ENCODE data around the gene FAM222A. TPM values are rescaled to one million over a fixed set of nuclear protein-coding genes. Genes with fewer than 3 reads are reported as not detected.

Gene FAM222A
- total RNA-seq, 1 donor from 2014 or later, result 0.73 TPM

- Mint-ChIP-seq H3K27me3 (peaks cover 33% of the 10 kb centered on the region), H3K36me3 (ENCODE audit: low read depth) (no peaks in the 10 kb centered on the region), H3K9me3 (no peaks in the 10 kb centered on the region), H3K27ac (no peak overlapping the region), H3K4me3 (no peak overlapping the region), H3K4me1 (no peaks in the 10 kb centered on the region)
- TF ChIP-seq, protein P1, sequence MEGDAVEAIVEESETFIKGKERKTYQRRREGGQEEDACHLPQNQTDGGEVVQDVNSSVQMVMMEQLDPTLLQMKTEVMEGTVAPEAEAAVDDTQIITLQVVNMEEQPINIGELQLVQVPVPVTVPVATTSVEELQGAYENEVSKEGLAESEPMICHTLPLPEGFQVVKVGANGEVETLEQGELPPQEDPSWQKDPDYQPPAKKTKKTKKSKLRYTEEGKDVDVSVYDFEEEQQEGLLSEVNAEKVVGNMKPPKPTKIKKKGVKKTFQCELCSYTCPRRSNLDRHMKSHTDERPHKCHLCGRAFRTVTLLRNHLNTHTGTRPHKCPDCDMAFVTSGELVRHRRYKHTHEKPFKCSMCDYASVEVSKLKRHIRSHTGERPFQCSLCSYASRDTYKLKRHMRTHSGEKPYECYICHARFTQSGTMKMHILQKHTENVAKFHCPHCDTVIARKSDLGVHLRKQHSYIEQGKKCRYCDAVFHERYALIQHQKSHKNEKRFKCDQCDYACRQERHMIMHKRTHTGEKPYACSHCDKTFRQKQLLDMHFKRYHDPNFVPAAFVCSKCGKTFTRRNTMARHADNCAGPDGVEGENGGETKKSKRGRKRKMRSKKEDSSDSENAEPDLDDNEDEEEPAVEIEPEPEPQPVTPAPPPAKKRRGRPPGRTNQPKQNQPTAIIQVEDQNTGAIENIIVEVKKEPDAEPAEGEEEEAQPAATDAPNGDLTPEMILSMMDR (IDR thresholded peaks at IDR 0.05), result no peak
- ATAC-seq (ENCODE audit: low read depth) (no peak), DNase-seq (peak; percentile 10)
- intact Hi-C loops (cut with micrococcal nuclease), result no loop called here
- POLR2A ChIA-PET, result no interaction called here
- CTCF ChIA-PET, result no interaction called here
Measured at GRCh38 chr12:109736552-109737108, 23.0 kb downstream of the FAM222A start.

- intact Hi-C loops (cut with micrococcal nuclease), result no loop called here
- POLR2A ChIA-PET, result no interaction called here
- no peaks in the 10 kb centered on the region for H3K9me3 Mint-ChIP-seq
- H3K4me3 Mint-ChIP-seq, result no peak overlapping the region
- H3K27me3 Mint-ChIP-seq, result peaks cover 33% of the 10 kb centered on the region
- no peaks in the 10 kb centered on the region for H3K4me1 Mint-ChIP-seq
- no peaks in the 10 kb centered on the region for H3K36me3 Mint-ChIP-seq (ENCODE audit: low read depth)
- ATAC-seq (ENCODE audit: low read depth), result no peak
- H3K27ac Mint-ChIP-seq, result no peak overlapping the region
- DNase-seq, result peak; percentile 5
- CTCF ChIA-PET, result no interaction called here
- TF ChIP-seq, protein P1 (IDR thresholded peaks at IDR 0.05), result no peak
Measured at GRCh38 chr12:109737126-109737525, 23.5 kb downstream of the FAM222A start.

DNA sequence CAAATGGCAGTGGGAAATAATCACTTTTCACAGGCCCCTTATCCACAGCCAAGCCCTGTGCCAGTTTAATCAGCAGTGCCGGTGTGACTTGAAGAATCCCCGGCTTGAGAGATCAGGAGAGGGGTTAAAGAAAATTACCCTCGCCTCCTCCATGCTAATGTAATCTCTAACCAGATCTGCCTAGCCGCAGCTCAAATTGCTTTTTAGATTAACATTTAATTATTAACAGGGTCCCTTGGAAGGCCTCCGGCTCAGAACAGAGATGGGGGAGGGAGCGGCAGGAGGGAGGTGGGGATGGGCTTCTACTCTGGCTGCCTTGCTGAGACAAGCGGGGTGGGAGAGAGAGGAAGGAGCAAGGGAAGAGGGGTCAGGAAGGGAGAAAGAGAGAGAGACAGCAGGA, 24.0 kb downstream of the FAM222A start:
- CTCF ChIA-PET, result no interaction called here
- ATAC-seq (ENCODE audit: low read depth) (no peak), DNase-seq (no peak)
- POLR2A ChIA-PET, result no interaction called here
- no peak overlapping the region for H3K27ac Mint-ChIP-seq
- intact Hi-C loops (cut with micrococcal nuclease), result no loop called here
- H3K36me3 Mint-ChIP-seq (ENCODE audit: low read depth), result no peaks in the 10 kb centered on the region
- TF ChIP-seq, protein P1 (IDR thresholded peaks at IDR 0.05), result no peak
- H3K4me1 Mint-ChIP-seq, result no peaks in the 10 kb centered on the region
- H3K4me3 Mint-ChIP-seq, result no peak overlapping the region
- H3K9me3 Mint-ChIP-seq, result no peaks in the 10 kb centered on the region
- peaks cover 30% of the 10 kb centered on the region for H3K27me3 Mint-ChIP-seq

GRCh38 chr12:109738209-109738608, 24.6 kb downstream of the FAM222A start:
- intact Hi-C loops (cut with micrococcal nuclease), result no loop called here
- peaks cover 26% of the 10 kb centered on the region for H3K27me3 Mint-ChIP-seq
- no peaks in the 10 kb centered on the region for H3K4me1 Mint-ChIP-seq
- no peak for DNase-seq
- CTCF ChIA-PET, result interaction anchor here (0.6 kb wide), 1 partner anchor 301 kb away, joined by 4 read pairs; no protein-coding TSS in a partner anchor
- ATAC-seq (ENCODE audit: low read depth), result no peak
- TF ChIP-seq, protein P1 (IDR thresholded peaks at IDR 0.05), result no peak
- no peak overlapping the region for H3K4me3 Mint-ChIP-seq
- no peaks in the 10 kb centered on the region for H3K9me3 Mint-ChIP-seq
- H3K36me3 Mint-ChIP-seq (ENCODE audit: low read depth), result no peaks in the 10 kb centered on the region
- POLR2A ChIA-PET, result no interaction called here
- no peak overlapping the region for H3K27ac Mint-ChIP-seq

GRCh38 chr12:109738878-109739665, 25.4 kb downstream of the FAM222A start:
- DNase-seq (no peak), ATAC-seq (ENCODE audit: low read depth) (no peak)
- no peaks in the 10 kb centered on the region for H3K36me3 Mint-ChIP-seq (ENCODE audit: low read depth)
- peaks cover 19% of the 10 kb centered on the region for H3K27me3 Mint-ChIP-seq
- intact Hi-C loops (cut with micrococcal nuclease), result no loop called here
- no peaks in the 10 kb centered on the region for H3K4me1 Mint-ChIP-seq
- POLR2A ChIA-PET, result no interaction called here
- TF ChIP-seq, protein P1 (IDR thresholded peaks at IDR 0.05), result no peak
- H3K9me3 Mint-ChIP-seq, result no peaks in the 10 kb centered on the region
- CTCF ChIA-PET, result interaction anchor here (0.6 to 1.0 kb wide), 2 partner anchors 141 to 301 kb away, joined by 4 to 6 read pairs; no protein-coding TSS in a partner anchor
- H3K27ac Mint-ChIP-seq, result no peak overlapping the region
- no peak overlapping the region for H3K4me3 Mint-ChIP-seq

Measured in activated B cell treated with CpG ODN at 0.5 μM for 24 hours (primary cell).